OCI-LY1 (cell line): ENCODE results near the gene GGT5.

ENCODE experiments used
- EZH2 ChIP-seq: fragments of 200-600 bp; sonication (generic), shearing (Covaris generic); IDR thresholded peaks from 2 replicates; pipeline ENCODE4 v1.8.0; 2017; ENCODE audit warnings: borderline replicate concordance, mixed run types, mild to moderate bottlenecking, antibody characterized with exemption, low read length, moderate library complexity, mixed read lengths
- TF ChIP-seq, protein P1 (sequence below): fragments of 200-600 bp; sonication (generic), shearing (Covaris generic); IDR thresholded peaks from 2 replicates; pipeline ENCODE4 v1.5.1; 2017; ENCODE audit warnings: mild to moderate bottlenecking, antibody characterized with exemption, low read length, moderate library complexity, mixed read lengths

DNA sequence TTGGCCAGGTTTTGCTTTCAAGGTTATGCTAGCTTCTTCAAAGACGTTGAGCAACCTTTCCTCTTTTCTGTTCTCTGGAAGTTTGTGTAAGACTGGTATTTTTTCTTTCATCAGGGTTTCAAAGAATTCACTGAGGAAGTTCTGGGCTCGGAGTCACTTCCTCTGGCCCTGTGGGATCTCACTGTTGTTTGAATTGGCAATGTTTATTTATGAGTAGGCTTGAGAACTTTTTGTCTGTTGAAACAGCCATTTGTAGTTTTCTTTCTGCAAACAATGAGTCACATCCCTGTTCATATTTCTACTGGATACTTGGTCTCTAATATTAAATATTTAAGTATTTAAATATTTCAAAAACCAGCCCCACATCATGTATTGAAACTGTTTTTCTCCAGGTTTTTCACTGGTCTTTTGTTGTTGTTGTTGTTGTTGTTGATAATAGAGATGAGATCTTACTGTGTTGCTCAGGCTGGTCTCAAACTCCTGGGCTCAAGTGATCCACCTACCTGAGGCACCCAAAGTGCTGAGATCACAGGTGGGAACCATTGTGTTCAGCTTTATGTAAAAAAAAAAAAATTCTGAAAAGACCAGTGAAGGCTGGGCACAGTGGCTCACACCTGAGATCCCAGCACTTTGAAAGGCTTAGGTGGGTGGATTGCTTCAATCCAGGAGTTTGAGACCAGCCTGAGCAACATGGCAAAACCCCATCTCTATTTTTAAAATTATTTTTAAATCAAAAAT is 36.7 kb downstream of the GGT5 start:
- TF ChIP-seq, protein P1, sequence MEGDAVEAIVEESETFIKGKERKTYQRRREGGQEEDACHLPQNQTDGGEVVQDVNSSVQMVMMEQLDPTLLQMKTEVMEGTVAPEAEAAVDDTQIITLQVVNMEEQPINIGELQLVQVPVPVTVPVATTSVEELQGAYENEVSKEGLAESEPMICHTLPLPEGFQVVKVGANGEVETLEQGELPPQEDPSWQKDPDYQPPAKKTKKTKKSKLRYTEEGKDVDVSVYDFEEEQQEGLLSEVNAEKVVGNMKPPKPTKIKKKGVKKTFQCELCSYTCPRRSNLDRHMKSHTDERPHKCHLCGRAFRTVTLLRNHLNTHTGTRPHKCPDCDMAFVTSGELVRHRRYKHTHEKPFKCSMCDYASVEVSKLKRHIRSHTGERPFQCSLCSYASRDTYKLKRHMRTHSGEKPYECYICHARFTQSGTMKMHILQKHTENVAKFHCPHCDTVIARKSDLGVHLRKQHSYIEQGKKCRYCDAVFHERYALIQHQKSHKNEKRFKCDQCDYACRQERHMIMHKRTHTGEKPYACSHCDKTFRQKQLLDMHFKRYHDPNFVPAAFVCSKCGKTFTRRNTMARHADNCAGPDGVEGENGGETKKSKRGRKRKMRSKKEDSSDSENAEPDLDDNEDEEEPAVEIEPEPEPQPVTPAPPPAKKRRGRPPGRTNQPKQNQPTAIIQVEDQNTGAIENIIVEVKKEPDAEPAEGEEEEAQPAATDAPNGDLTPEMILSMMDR = no peak
- TF ChIP-seq EZH2 = no peak
